K562 (cell line): ENCODE results near the gene LCNL1. TPM values are rescaled to one million over a fixed set of nuclear protein-coding genes. Genes with fewer than 3 reads are reported as not detected.
A peak's percentile ranks its signal among the peaks of the same experiment; 100 is the strongest.

ENCODE experiments used
- BRF1 ChIP-seq: IDR thresholded peaks from 3 replicates; pipeline ENCODE4 v1.6.1; 2011; ENCODE audit warnings: borderline replicate concordance, mild to moderate bottlenecking; ENCODE audit not compliant: insufficient read length; ENCODE audit errors: extremely low read depth
- EZH2 ChIP-seq: IDR thresholded peaks from 2 replicates; pipeline ENCODE4 v1.6.1; 2012; ENCODE audit warnings: low read depth, mild to moderate bottlenecking, inconsistent platforms, low read length, borderline replicate concordance
- FUS ChIP-seq: fragments of 200-400 bp; formaldehyde crosslinking; optimal IDR thresholded peaks from 2 replicates; pipeline ENCODE3; 2017; ENCODE audit warnings: low read depth, low read length
- KLF1 ChIP-seq: fragments of 450-650 bp; IDR thresholded peaks from 2 replicates; pipeline ENCODE4 v1.6.1; 2016; ENCODE audit warnings: missing genetic modification characterization, missing compliant biosample characterization
- MYBL2 ChIP-seq, 2 experiments: fragments of 450-650 bp in 1 of 2; sonication (generic) in 1 of 2; formaldehyde crosslinking in 1 of 2; IDR thresholded peaks; 2 replicates each; pipeline versions ENCODE4 v1.6.1 to v1.8.1; 2017 to 2022; ENCODE audit warnings: borderline replicate concordance in 1 of 2, inconsistent platforms in 1 of 2, low read depth in 1 of 2, mild to moderate bottlenecking in 1 of 2, missing genetic modification reagents in 1 of 2, moderate library complexity in 1 of 2
- NR2F6 ChIP-seq: fragments of 450-650 bp; formaldehyde crosslinking; IDR thresholded peaks from 2 replicates; pipeline ENCODE4 v1.4.0; 2020; ENCODE audit warnings: mild to moderate bottlenecking
- PTTG1 ChIP-seq: fragments of 450-650 bp; IDR thresholded peaks from 2 replicates; pipeline ENCODE4 v1.6.1; 2016; ENCODE audit warnings: low read depth, mild to moderate bottlenecking, missing genetic modification characterization, missing compliant biosample characterization
- RBFOX2 ChIP-seq: fragments of 200-400 bp; formaldehyde crosslinking; IDR thresholded peaks from 2 replicates; pipeline ENCODE4 v1.6.1; 2017; ENCODE audit warnings: low read depth, mild to moderate bottlenecking, low read length, moderate library complexity
- SMARCA4 ChIP-seq: fragments of 450-650 bp; IDR thresholded peaks from 2 replicates; pipeline ENCODE4 v1.6.1; 2016
- SMC3 ChIP-seq: conservative IDR thresholded peaks from 2 replicates; pipeline ENCODE4 v1.6.1; 2011; ENCODE audit warnings: low read depth, low read length, improper control_type of control experiment; ENCODE audit not compliant: insufficient read depth
- TEAD4 ChIP-seq, 2 experiments: sonication (generic) in 1 of 2; formaldehyde crosslinking in 1 of 2; IDR thresholded peaks; 2 replicates each; pipeline versions ENCODE4 v1.6.1 to v1.8.0; 2012 to 2022; ENCODE audit warnings: borderline replicate concordance in 1 of 2, inconsistent platforms in 1 of 2, low read length in 1 of 2, mild to moderate bottlenecking in 1 of 2, missing genetic modification reagents in 1 of 2
- ZC3H11A ChIP-seq: IDR thresholded peaks from 2 replicates; pipeline ENCODE4 v1.6.1; 2012; ENCODE audit warnings: low read depth, low read length, improper control_type of control experiment
- ZNF121 ChIP-seq: sonication (generic); formaldehyde crosslinking; conservative IDR thresholded peaks from 2 replicates; pipeline ENCODE4 v1.8.0; 2022; ENCODE audit warnings: missing genetic modification reagents
- polyA plus RNA-seq, 8 experiments: library from polyadenylated mRNA; depleted of rRNA in 4 of 8; stranded (reverse) in 5 of 8; unstranded in 3 of 8; fragments of >200 nt; fragmentation: Nextera tagmentation in 2 of 8; fragmentation: Illumina TruSeq in 1 of 8; extraction: Ambion mirVana in 2 of 8; extraction: Trizol in 1 of 8; gene quantifications; 2 replicates each; pipeline versions ENCODE4 v1.2.1 to v1.2.3, GENCODE V29; 2011 to 2014; ENCODE audit warnings: inconsistent platforms in 1 of 8, missing spikeins in 1 of 8
- total RNA-seq, 7 experiments: library from RNA; depleted of rRNA in 6 of 7; stranded (reverse); fragments of >200 nt in 6 of 7; fragmentation: Illumina TruSeq in 2 of 7; extraction: Trizol in 2 of 7; gene quantifications; 2 replicates each; pipeline versions ENCODE4 v1.2.1 to v1.2.3, GENCODE V29; 2011 to 2021; ENCODE audit warnings: low replicate concordance in 1 of 7
- TF ChIP-seq, protein P1 (sequence below): IDR thresholded peaks from 2 replicates; pipeline ENCODE4 v1.6.1; 2014; ENCODE audit warnings: antibody characterized with exemption
- TF ChIP-seq, protein P2 (sequence below), 2 experiments: IDR thresholded peaks; 2 replicates each; pipeline ENCODE4 v1.6.1; 2012; ENCODE audit warnings: improper control_type of control experiment in 2 of 2, low read depth in 2 of 2, low read length in 2 of 2, borderline replicate concordance in 1 of 2
- TF ChIP-seq, protein P3 (sequence below): fragments of 250-450 bp; sonication (Bioruptor Pico); IDR thresholded peaks from 2 replicates; pipeline ENCODE4 v1.8.0; 2022; ENCODE audit warnings: inconsistent platforms
- TF ChIP-seq, protein P4 (sequence below): sonication (generic); formaldehyde crosslinking; IDR thresholded peaks from 2 replicates; pipeline ENCODE4 v1.8.1; 2023; ENCODE audit warnings: missing genetic modification reagents, mild to moderate bottlenecking, borderline replicate concordance

Gene LCNL1
- total and polyA plus RNA-seq, 9 of the 15 experiments (the other 6 are each of a cell fraction or from before 2014, with no cell fraction given): 0.04 to 0.16 (median 0.04) TPM; not detected in 4

DNA sequence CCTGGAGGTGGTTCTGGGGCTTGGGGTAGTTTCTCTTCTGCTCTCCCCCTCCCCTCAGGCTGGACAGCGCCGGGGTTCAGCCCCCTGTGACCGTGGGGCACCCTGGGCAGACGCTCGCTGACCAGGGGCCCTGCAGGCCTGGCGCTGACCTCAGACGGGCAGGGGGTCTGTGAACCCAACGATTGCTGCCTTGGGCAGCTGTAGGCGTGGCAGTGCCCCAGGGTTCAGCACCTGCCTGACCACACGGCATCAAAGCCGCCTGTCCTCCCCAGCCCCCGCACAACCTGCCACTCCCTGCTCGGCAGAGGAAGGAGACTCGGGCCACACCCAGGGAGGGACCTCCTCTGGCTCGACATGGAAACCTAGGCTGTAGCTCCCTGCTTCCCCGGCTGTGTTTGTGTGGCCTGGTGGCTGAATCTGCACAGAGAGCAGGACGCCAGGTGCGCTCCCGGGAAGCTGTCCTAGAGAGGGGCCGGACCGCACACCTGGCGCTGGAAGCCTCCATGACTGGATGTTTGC lies 18.6 kb upstream of the LCNL1 start (continued):
- no peak for TF ChIP-seq PTTG1
- TF ChIP-seq, protein P1, sequence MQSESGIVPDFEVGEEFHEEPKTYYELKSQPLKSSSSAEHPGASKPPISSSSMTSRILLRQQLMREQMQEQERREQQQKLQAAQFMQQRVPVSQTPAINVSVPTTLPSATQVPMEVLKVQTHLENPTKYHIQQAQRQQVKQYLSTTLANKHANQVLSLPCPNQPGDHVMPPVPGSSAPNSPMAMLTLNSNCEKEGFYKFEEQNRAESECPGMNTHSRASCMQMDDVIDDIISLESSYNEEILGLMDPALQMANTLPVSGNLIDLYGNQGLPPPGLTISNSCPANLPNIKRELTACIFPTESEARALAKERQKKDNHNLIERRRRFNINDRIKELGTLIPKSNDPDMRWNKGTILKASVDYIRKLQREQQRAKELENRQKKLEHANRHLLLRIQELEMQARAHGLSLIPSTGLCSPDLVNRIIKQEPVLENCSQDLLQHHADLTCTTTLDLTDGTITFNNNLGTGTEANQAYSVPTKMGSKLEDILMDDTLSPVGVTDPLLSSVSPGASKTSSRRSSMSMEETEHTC: no peak
- TF ChIP-seq, protein P2, sequence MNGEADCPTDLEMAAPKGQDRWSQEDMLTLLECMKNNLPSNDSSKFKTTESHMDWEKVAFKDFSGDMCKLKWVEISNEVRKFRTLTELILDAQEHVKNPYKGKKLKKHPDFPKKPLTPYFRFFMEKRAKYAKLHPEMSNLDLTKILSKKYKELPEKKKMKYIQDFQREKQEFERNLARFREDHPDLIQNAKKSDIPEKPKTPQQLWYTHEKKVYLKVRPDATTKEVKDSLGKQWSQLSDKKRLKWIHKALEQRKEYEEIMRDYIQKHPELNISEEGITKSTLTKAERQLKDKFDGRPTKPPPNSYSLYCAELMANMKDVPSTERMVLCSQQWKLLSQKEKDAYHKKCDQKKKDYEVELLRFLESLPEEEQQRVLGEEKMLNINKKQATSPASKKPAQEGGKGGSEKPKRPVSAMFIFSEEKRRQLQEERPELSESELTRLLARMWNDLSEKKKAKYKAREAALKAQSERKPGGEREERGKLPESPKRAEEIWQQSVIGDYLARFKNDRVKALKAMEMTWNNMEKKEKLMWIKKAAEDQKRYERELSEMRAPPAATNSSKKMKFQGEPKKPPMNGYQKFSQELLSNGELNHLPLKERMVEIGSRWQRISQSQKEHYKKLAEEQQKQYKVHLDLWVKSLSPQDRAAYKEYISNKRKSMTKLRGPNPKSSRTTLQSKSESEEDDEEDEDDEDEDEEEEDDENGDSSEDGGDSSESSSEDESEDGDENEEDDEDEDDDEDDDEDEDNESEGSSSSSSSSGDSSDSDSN (IDR thresholded peaks at IDR 0.05; ENCODE audit: borderline replicate concordance in 1 of 2, low read depth in 2 of 2, low read length in 2 of 2): no peak
- TF ChIP-seq FUS: no peak
- TF ChIP-seq KLF1 (tag): peak; percentile 88
- TF ChIP-seq, protein P3, sequence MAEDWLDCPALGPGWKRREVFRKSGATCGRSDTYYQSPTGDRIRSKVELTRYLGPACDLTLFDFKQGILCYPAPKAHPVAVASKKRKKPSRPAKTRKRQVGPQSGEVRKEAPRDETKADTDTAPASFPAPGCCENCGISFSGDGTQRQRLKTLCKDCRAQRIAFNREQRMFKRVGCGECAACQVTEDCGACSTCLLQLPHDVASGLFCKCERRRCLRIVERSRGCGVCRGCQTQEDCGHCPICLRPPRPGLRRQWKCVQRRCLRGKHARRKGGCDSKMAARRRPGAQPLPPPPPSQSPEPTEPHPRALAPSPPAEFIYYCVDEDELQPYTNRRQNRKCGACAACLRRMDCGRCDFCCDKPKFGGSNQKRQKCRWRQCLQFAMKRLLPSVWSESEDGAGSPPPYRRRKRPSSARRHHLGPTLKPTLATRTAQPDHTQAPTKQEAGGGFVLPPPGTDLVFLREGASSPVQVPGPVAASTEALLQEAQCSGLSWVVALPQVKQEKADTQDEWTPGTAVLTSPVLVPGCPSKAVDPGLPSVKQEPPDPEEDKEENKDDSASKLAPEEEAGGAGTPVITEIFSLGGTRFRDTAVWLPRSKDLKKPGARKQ (CRISPR knock-in tag): no peak
- 0 out of 2 replicates have a peak, but pooled peaks have one; percentile 10 for TF ChIP-seq SMARCA4
- TF ChIP-seq NR2F6: no peak
- TF ChIP-seq EZH2: no peak
- no peak for TF ChIP-seq SMC3
- TF ChIP-seq BRF1: no peak
- TF ChIP-seq MYBL2 (IDR thresholded peaks at IDR 0.05; ENCODE audit: low read depth): no peak
- TF ChIP-seq MYBL2 (CRISPR knock-in tag; IDR thresholded peaks at IDR 0.05; ENCODE audit: borderline replicate concordance): no peak
- no peak for TF ChIP-seq TEAD4 (IDR thresholded peaks at IDR 0.05; ENCODE audit: low read length)
- no peak for TF ChIP-seq TEAD4 (CRISPR knock-in tag; IDR thresholded peaks at IDR 0.05; ENCODE audit: borderline replicate concordance)
- TF ChIP-seq, protein P4, sequence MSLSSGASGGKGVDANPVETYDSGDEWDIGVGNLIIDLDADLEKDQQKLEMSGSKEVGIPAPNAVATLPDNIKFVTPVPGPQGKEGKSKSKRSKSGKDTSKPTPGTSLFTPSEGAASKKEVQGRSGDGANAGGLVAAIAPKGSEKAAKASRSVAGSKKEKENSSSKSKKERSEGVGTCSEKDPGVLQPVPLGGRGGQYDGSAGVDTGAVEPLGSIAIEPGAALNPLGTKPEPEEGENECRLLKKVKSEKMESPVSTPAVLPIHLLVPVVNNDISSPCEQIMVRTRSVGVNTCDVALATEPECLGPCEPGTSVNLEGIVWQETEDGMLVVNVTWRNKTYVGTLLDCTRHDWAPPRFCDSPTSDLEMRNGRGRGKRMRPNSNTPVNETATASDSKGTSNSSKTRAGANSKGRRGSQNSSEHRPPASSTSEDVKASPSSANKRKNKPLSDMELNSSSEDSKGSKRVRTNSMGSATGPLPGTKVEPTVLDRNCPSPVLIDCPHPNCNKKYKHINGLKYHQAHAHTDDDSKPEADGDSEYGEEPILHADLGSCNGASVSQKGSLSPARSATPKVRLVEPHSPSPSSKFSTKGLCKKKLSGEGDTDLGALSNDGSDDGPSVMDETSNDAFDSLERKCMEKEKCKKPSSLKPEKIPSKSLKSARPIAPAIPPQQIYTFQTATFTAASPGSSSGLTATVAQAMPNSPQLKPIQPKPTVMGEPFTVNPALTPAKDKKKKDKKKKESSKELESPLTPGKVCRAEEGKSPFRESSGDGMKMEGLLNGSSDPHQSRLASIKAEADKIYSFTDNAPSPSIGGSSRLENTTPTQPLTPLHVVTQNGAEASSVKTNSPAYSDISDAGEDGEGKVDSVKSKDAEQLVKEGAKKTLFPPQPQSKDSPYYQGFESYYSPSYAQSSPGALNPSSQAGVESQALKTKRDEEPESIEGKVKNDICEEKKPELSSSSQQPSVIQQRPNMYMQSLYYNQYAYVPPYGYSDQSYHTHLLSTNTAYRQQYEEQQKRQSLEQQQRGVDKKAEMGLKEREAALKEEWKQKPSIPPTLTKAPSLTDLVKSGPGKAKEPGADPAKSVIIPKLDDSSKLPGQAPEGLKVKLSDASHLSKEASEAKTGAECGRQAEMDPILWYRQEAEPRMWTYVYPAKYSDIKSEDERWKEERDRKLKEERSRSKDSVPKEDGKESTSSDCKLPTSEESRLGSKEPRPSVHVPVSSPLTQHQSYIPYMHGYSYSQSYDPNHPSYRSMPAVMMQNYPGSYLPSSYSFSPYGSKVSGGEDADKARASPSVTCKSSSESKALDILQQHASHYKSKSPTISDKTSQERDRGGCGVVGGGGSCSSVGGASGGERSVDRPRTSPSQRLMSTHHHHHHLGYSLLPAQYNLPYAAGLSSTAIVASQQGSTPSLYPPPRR (CRISPR knock-in tag): no peak
- TF ChIP-seq RBFOX2: peak; percentile 58
- TF ChIP-seq ZNF121: no peak
- TF ChIP-seq ZC3H11A: no peak
